ENCODE data around the gene LIN7A.

Gene LIN7A

DNA sequence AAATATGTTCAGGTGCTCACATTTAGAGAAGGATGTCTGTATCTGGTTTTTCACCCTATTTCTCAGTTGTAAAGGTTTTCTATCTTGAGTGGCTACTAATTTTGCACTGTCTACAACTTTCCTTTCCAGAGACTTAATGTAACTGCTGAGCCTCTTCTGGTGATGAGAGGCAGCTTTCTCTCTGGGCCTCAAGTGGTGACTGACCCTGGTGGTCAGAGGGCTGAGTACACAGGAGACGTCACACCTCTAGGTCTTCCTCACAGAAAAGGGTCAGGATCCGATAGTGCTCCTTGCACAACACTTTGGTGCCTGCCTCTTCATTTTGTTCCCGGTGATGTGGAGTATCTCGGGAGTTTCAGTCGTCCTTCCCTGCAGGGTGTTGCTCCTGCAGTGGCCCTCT, 76.8 kb downstream of the LIN7A start:
- Histone ChIP-seq H3K4me1 (peaks cover 25% of the 10 kb centered on the region), H3K36me3 (no peaks in the 10 kb centered on the region), H3K27me3 (no peaks in the 10 kb centered on the region), H3K9me3 (no peaks in the 10 kb centered on the region), H3K4me3 (ENCODE audit: low read depth, low read length) (no peak overlapping the region)
- DNase-seq = no peak
- TF ChIP-seq CTCF (IDR thresholded peaks at IDR 0.05; ENCODE audit: low read depth, low read length) = no peak

GRCh38 chr12:80860206-80860605, 77.5 kb downstream of the LIN7A start:
- Histone ChIP-seq H3K4me1 (peaks cover 25% of the 10 kb centered on the region), H3K27me3 (no peaks in the 10 kb centered on the region), H3K4me3 (ENCODE audit: low read depth, low read length) (no peak overlapping the region), H3K9me3 (no peaks in the 10 kb centered on the region), H3K36me3 (no peaks in the 10 kb centered on the region)
- no peak for DNase-seq
- TF ChIP-seq CTCF (IDR thresholded peaks at IDR 0.05; ENCODE audit: low read depth, low read length) = no peak

GRCh38 chr12:80858356-80858755, 79.4 kb downstream of the LIN7A start:
- H3K4me1 ChIP-seq = peaks cover 25% of the 10 kb centered on the region
- DNase-seq = no peak
- no peaks in the 10 kb centered on the region for H3K27me3 ChIP-seq
- no peak for TF ChIP-seq CTCF (IDR thresholded peaks at IDR 0.05; ENCODE audit: low read depth, low read length)
- no peaks in the 10 kb centered on the region for H3K36me3 ChIP-seq
- no peaks in the 10 kb centered on the region for H3K9me3 ChIP-seq
- H3K4me3 ChIP-seq (ENCODE audit: low read depth, low read length) = no peak overlapping the region

- no peak for TF ChIP-seq CTCF (IDR thresholded peaks at IDR 0.05; ENCODE audit: low read depth, low read length)
- DNase-seq = no peak
- Histone ChIP-seq H3K9me3 (no peaks in the 10 kb centered on the region), H3K36me3 (no peaks in the 10 kb centered on the region), H3K27me3 (no peaks in the 10 kb centered on the region), H3K4me1 (peaks cover 25% of the 10 kb centered on the region), H3K4me3 (ENCODE audit: low read depth, low read length) (no peak overlapping the region)
These were observed 80.4 kb downstream of the LIN7A start for GRCh38 chr12:80857311-80857710.

DNA sequence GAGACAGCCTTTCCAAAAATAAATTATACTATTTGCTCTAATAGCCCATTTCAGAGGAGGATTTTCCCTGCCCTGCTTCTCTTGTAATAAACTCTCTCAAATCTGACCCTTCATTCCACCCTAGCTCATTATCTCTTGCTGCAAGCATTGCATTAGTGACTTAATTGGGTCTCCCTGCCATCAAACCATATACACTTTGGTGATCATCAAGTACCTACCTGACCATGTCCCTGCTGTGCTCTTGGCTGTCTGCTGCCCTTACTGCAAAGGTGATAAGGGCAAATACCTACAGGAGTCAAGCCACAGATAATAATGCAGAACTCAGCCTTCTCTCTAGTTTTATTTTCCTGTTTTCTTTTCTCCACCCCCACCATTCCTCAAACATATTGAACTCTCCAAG, 88.4 kb downstream of the LIN7A start:
- TF ChIP-seq CTCF (IDR thresholded peaks at IDR 0.05; ENCODE audit: low read depth, low read length) = no peak
- DNase-seq = no peak
- Histone ChIP-seq H3K27me3 (no peaks in the 10 kb centered on the region), H3K4me3 (ENCODE audit: low read depth, low read length) (no peak overlapping the region), H3K36me3 (no peaks in the 10 kb centered on the region), H3K4me1 (peaks cover 28% of the 10 kb centered on the region), H3K9me3 (no peaks in the 10 kb centered on the region)

DNA sequence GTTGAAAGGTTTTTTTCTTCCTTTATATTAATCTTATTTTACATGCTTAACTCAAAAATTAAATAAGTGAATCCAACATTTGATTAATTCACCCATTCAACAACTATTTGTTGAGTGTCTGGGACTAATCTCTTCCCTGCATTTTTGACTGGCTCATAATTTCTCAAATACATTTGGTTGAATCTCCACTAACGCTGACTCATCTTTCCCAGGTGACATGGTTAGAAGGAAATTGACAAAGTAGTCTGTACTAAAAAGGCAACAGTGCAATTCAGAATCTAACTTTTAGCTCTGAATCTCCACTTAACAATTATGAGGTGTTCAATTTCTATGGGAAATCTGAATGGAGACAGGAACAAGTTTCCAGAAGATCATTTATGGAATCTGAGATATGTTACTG, 88.9 kb downstream of the LIN7A start:
- Histone ChIP-seq H3K27me3 (no peaks in the 10 kb centered on the region), H3K9me3 (no peaks in the 10 kb centered on the region), H3K4me3 (ENCODE audit: low read depth, low read length) (no peak overlapping the region), H3K36me3 (no peaks in the 10 kb centered on the region), H3K4me1 (peaks cover 28% of the 10 kb centered on the region)
- no peak for TF ChIP-seq CTCF (IDR thresholded peaks at IDR 0.05; ENCODE audit: low read depth, low read length)
- no peak for DNase-seq

All from BE2C (cell line).